SK-N-SH (cell line): ENCODE results near the gene SLC45A1. TPM values are rescaled to one million over a fixed set of nuclear protein-coding genes. Genes with fewer than 3 reads are reported as not detected.

Source experiments
- CTCF ChIA-PET: fragments of 300-600, 350-600 bp; formaldehyde crosslinking; extraction: SDS; loops from one replicate; lab custom pipeline; 2021; lab: Yijun Ruan, JAX
- POLR2A ChIA-PET: fragments of 350-600 bp; sonication (Branson Sonifier 250); formaldehyde crosslinking; extraction: SDS; loops from one replicate; lab custom pipeline; 2020; ENCODE audit warnings: antibody characterized with exemption, inconsistent platforms; lab: Yijun Ruan, JAX
- DNase-seq: peaks from one replicate; pipeline ENCODE4 v3.0.0; 2012
- H2AFZ ChIP-seq: fragments of 200-600 bp; sonication (generic); 2 replicates; pipeline ENCODE4 v1.8.1; 2016; ENCODE audit warnings: antibody characterized with exemption, mild to moderate bottlenecking, low read depth
- H3F3A ChIP-seq: fragments of 200-600 bp; sonication (generic); replicated peaks from 2 replicates; pipeline ENCODE3; 2016; ENCODE audit warnings: antibody characterized with exemption, mild to moderate bottlenecking; ENCODE audit not compliant: insufficient read depth
- H3K27ac ChIP-seq, 2 experiments: fragments of 200-500 bp in 1 of 2; fragments of 200-600 bp in 1 of 2; sonication (Bioruptor generic) in 1 of 2; sonication (generic), shearing (Covaris generic) in 1 of 2; 2 replicates each; pipeline versions ENCODE4 v1.5.1 to v1.6.1; 2014 to 2016; ENCODE audit warnings: low read depth in 2 of 2, inconsistent platforms in 1 of 2, low read length in 1 of 2, mild to moderate bottlenecking in 1 of 2, mixed read lengths in 1 of 2
- H3K27me3 ChIP-seq: fragments of 200-600 bp; sonication (generic), shearing (Covaris generic); 2 replicates; pipeline ENCODE4 v1.6.1; 2016; ENCODE audit warnings: mixed run types; ENCODE audit not compliant: insufficient read depth
- H3K36me3 ChIP-seq, 2 experiments: fragments of 200-500 bp in 1 of 2; fragments of 200-600 bp in 1 of 2; sonication (Bioruptor generic) in 1 of 2; sonication (generic) in 1 of 2; replicated peaks in 1 of 2; 2 replicates each; pipeline versions ENCODE3 to v1.5.1; 2014 to 2016; ENCODE audit warnings: low read length in 1 of 2, mild to moderate bottlenecking in 1 of 2; ENCODE audit not compliant: insufficient read depth in 2 of 2, control insufficient read depth in 1 of 2
- H3K4me1 ChIP-seq, 2 experiments: fragments of 200-500 bp in 1 of 2; fragments of 200-600 bp in 1 of 2; sonication (Bioruptor generic) in 1 of 2; sonication (generic), shearing (Covaris generic) in 1 of 2; 2 replicates each; pipeline versions ENCODE4 v1.5.1 to v1.6.1; 2014 to 2016; ENCODE audit warnings: low read depth in 1 of 2, low read length in 1 of 2, mixed run types in 1 of 2; ENCODE audit not compliant: insufficient read depth in 2 of 2, control insufficient read depth in 1 of 2
- H3K4me2 ChIP-seq: fragments of 200-600 bp; sonication (generic), shearing (Covaris generic); 2 replicates; pipeline ENCODE4 v1.6.1; 2017; ENCODE audit warnings: mixed run types
- H3K4me3 ChIP-seq, 2 experiments: fragments of 200-500 bp in 1 of 2; fragments of 200-600 bp in 1 of 2; sonication (Bioruptor generic) in 1 of 2; sonication (generic), shearing (Covaris generic) in 1 of 2; 2 replicates each; pipeline versions ENCODE4 v1.5.1 to v1.8.1; 2014 to 2016; ENCODE audit warnings: low read depth in 2 of 2, inconsistent platforms in 1 of 2, low read length in 1 of 2, mild to moderate bottlenecking in 1 of 2, mixed read lengths in 1 of 2, moderate library complexity in 1 of 2
- H3K79me2 ChIP-seq: fragments of 200-600 bp; sonication (generic); 2 replicates; pipeline ENCODE4 v1.8.1; 2017; ENCODE audit warnings: mild to moderate bottlenecking; ENCODE audit not compliant: insufficient read depth
- H3K9ac ChIP-seq: fragments of 200-600 bp; sonication (generic); 2 replicates; pipeline ENCODE4 v1.6.1; 2017; ENCODE audit warnings: mixed run types
- H3K9me2 ChIP-seq: fragments of 200-600 bp; sonication (generic); 2 replicates; pipeline ENCODE4 v1.6.1; 2017; ENCODE audit warnings: mixed run types
- H3K9me3 ChIP-seq: fragments of 200-600 bp; sonication (generic); 2 replicates; pipeline ENCODE4 v1.6.1; 2017; ENCODE audit warnings: mixed run types, mild to moderate bottlenecking, moderate library complexity
- H4K20me1 ChIP-seq: fragments of 200-600 bp; sonication (generic); 2 replicates; pipeline ENCODE4 v1.6.1; 2017; ENCODE audit warnings: mild to moderate bottlenecking, mixed run types; ENCODE audit not compliant: insufficient read depth
- CHD2 ChIP-seq: fragments of 150-350 bp; IDR thresholded peaks from 2 replicates; pipeline ENCODE4 v1.6.1; 2018; ENCODE audit warnings: low read length; ENCODE audit not compliant: partially characterized antibody
- ELF1 ChIP-seq: IDR thresholded peaks from 2 replicates; pipeline ENCODE4 v1.4.0; 2012
- EZH2phosphoT487 ChIP-seq: fragments of 200-600 bp; sonication (generic); IDR thresholded peaks from 2 replicates; pipeline ENCODE4 v1.6.1; 2017; ENCODE audit warnings: low read depth, mixed run types, mild to moderate bottlenecking, antibody characterized with exemption, moderate library complexity, borderline replicate concordance
- FOXJ3 ChIP-seq: sonication (generic); formaldehyde crosslinking; IDR thresholded peaks from 2 replicates; pipeline ENCODE4 v1.5.1; 2020; ENCODE audit warnings: mild to moderate bottlenecking, missing genetic modification reagents
- GATA2 ChIP-seq: sonication (generic); formaldehyde crosslinking; IDR thresholded peaks from 2 replicates; pipeline ENCODE4 v1.5.0; 2020; ENCODE audit warnings: mild to moderate bottlenecking, missing genetic modification reagents
- MAX ChIP-seq: IDR thresholded peaks from 2 replicates; pipeline ENCODE4 v1.4.0; 2012; ENCODE audit warnings: low read depth
- MXI1 ChIP-seq: IDR thresholded peaks from 2 replicates; pipeline ENCODE4 v1.6.1; 2012; ENCODE audit warnings: mild to moderate bottlenecking, low read depth, low read length, improper control_type of control experiment
- NFIC ChIP-seq: IDR thresholded peaks from 2 replicates; pipeline ENCODE4 v1.4.0; 2012; ENCODE audit warnings: borderline replicate concordance
- NRF1 ChIP-seq: IDR thresholded peaks from 2 replicates; pipeline ENCODE4 v1.6.1; 2012; ENCODE audit warnings: low read depth, mild to moderate bottlenecking, low read length
- PBX3 ChIP-seq: IDR thresholded peaks from 2 replicates; pipeline ENCODE4; 2012
- POLR2AphosphoS5 ChIP-seq: IDR thresholded peaks from 2 replicates; pipeline ENCODE4 v1.6.1; 2012; ENCODE audit warnings: low read depth, low read length
- RAD21 ChIP-seq: IDR thresholded peaks from 2 replicates; pipeline ENCODE4 v1.6.1; 2012; ENCODE audit warnings: mild to moderate bottlenecking, low read length
- SIN3A ChIP-seq: IDR thresholded peaks from 2 replicates; pipeline ENCODE4 v1.6.1; 2012; ENCODE audit warnings: low read depth, mild to moderate bottlenecking, low read length, moderate library complexity, borderline replicate concordance
- SMC3 ChIP-seq: IDR thresholded peaks from 2 replicates; pipeline ENCODE4 v1.6.1; 2012; ENCODE audit warnings: low read depth, low read length, improper control_type of control experiment
- TAF1 ChIP-seq: IDR thresholded peaks from 2 replicates; pipeline ENCODE4 v1.6.1; 2012; ENCODE audit warnings: low read depth, mild to moderate bottlenecking, low read length, moderate library complexity, borderline replicate concordance
- USF1 ChIP-seq: IDR thresholded peaks from 2 replicates; pipeline ENCODE4 v1.4.0; 2012; ENCODE audit warnings: low read depth, borderline replicate concordance
- USF2 ChIP-seq: fragments of 150-350 bp; IDR thresholded peaks from 2 replicates; pipeline ENCODE4 v1.6.1; 2017; ENCODE audit warnings: antibody characterized with exemption, low read length, low read depth, borderline replicate concordance
- WGBS: methylation state at CpG from one replicate; pipeline ENCODE4 v1.1.6; 2017; ENCODE audit warnings: low lambda C conversion rate; 5-methylcytosine and 5-hydroxymethylcytosine counted together
- polyA plus RNA-seq, 3 experiments: library from polyadenylated mRNA; depleted of rRNA; stranded (reverse); fragments of >200 nt; gene quantifications; 2 replicates each; pipeline ENCODE4 v1.2.3, GENCODE V29; 2012

The SLC45A1 gene
- polyA plus RNA-seq, 1 of the 3 experiments (the other 2 are of a cell fraction): 2.5 TPM

- peak overlapping the region; percentile 50 to 90 for H3K27ac ChIP-seq
- no peak for DNase-seq
- TF ChIP-seq TAF1 (no peak), GATA2 (CRISPR knock-in tag) (no peak), MAX (no peak), FOXJ3 (CRISPR knock-in tag) (no peak), MXI1 (no peak), PBX3 (no peak), NRF1 (no peak), SMC3 (no peak), EZH2phosphoT487 (no peak), RAD21 (no peak), ELF1 (no peak), POLR2AphosphoS5 (no peak), SIN3A (no peak), USF1 (no peak), CHD2 (no peak)
- TF ChIP-seq, all 33 proteins: peak for 0
- no peaks in the 10 kb centered on the region for H3K9me3 ChIP-seq
- POLR2A ChIA-PET: no interaction called here
- peak overlapping the region; percentile 19; the same call in 1 of the 2 replicates for H3K4me2 ChIP-seq
- WGBS: 86% methylated on average over 7 of the region's 9 CpGs
- no peak overlapping the region for H2AFZ ChIP-seq
- H3K79me2 ChIP-seq: peaks cover 55% of the 10 kb centered on the region; the same call in 1 of the 2 replicates
- peaks cover 45 to 64% of the 10 kb centered on the region in 2 experiments for H3K4me1 ChIP-seq
- no peak overlapping the region for H3K9ac ChIP-seq
- peaks cover 0 to 7% of the 10 kb centered on the region in 2 experiments for H3K36me3 ChIP-seq
- no peaks in the 10 kb centered on the region for H3K27me3 ChIP-seq
- peaks cover 13% of the 10 kb centered on the region for H3F3A ChIP-seq
- H4K20me1 ChIP-seq: peaks cover 27% of the 10 kb centered on the region; the same call in 1 of the 2 replicates
- no peak overlapping the region for H3K4me3 ChIP-seq
- CTCF ChIA-PET: interaction anchor here (0.9 to 2.7 kb wide), 3 partner anchors 13 to 356 kb away, joined by 3 to 23 read pairs (median 3); no protein-coding TSS in a partner anchor
- H3K9me2 ChIP-seq: no peaks in the 10 kb centered on the region
These were observed 53.6 kb downstream of the SLC45A1 start for GRCh38 chr1:8371372-8371991.

GRCh38 chr1:8373125-8373524 is 55.2 kb downstream of the SLC45A1 start:
- H2AFZ ChIP-seq: no peak overlapping the region
- H3K79me2 ChIP-seq: peaks cover 53% of the 10 kb centered on the region; the same call in 1 of the 2 replicates
- TF ChIP-seq USF2 (no peak), NFIC (no peak)
- 87% methylated on average over 3 of the region's 3 CpGs for WGBS
- DNase-seq: no peak
- H3K9me3 ChIP-seq: no peaks in the 10 kb centered on the region
- H3K27ac ChIP-seq: peak overlapping the region; percentile 78 to 90
- peaks cover 28% of the 10 kb centered on the region; the same call in 1 of the 2 replicates for H4K20me1 ChIP-seq
- POLR2A ChIA-PET: no interaction called here
- CTCF ChIA-PET: interaction anchor here (1.8 to 2.7 kb wide), 2 partner anchors 14 to 23 kb away, joined by 3 to 23 read pairs; no protein-coding TSS in a partner anchor
- no peaks in the 10 kb centered on the region for H3K27me3 ChIP-seq
- peak overlapping the region; percentile 68; the same call in 1 of the 2 replicates for H3K4me2 ChIP-seq
- H3K9ac ChIP-seq: peak overlapping the region; percentile 48; the same call in 1 of the 2 replicates
- H3K4me3 ChIP-seq: no peak overlapping the region
- H3F3A ChIP-seq: peaks cover 13% of the 10 kb centered on the region
- H3K4me1 ChIP-seq: peaks cover 45 to 54% of the 10 kb centered on the region in 2 experiments
- H3K9me2 ChIP-seq: no peaks in the 10 kb centered on the region
- peaks cover 0 to 11% of the 10 kb centered on the region in 2 experiments for H3K36me3 ChIP-seq
